Tibial nerve (tissue), 4 donors: Measurements from ENCODE around the gene CCDC87.

Experiments
- CTCF ChIP-seq, 5 experiments: fragments of 200-600 bp in 3 of 5; fragments of 450-650 bp in 2 of 5; sonication (generic) in 3 of 5; IDR thresholded peaks; one replicate each; pipeline ENCODE4 v1.5.1; 2016 to 2019; ENCODE audit warnings: antibody characterized with exemption in 5 of 5, mild to moderate bottlenecking in 3 of 5, moderate library complexity in 2 of 5
- EP300 ChIP-seq, 2 donors: sonication (generic); formaldehyde crosslinking; IDR thresholded peaks; one replicate each; pipeline ENCODE4 v1.6.1; 2017; ENCODE audit warnings: antibody characterized with exemption in 2 of 2, mild to moderate bottlenecking in 1 of 2
- POLR2A ChIP-seq, 2 donors: fragments of 450-650 bp; IDR thresholded peaks; one replicate each; pipeline ENCODE4 v1.6.1; 2017; ENCODE audit warnings: antibody characterized with exemption in 2 of 2, mild to moderate bottlenecking in 2 of 2, moderate library complexity in 2 of 2

GRCh38 chr11:66564538-66564937 is 28.3 kb downstream of the CCDC87 start:
- no peak for TF ChIP-seq CTCF (IDR thresholded peaks at IDR 0.05)
- no peak for TF ChIP-seq EP300 (IDR thresholded peaks at IDR 0.05)
- no peak for TF ChIP-seq POLR2A (IDR thresholded peaks at IDR 0.05)
